GM12878 (cell line): Measurements from ENCODE around the gene LRTM1.

Experiments
- CREB1 ChIP-seq: IDR thresholded peaks from 2 replicates; pipeline ENCODE4 v1.6.1; 2012; ENCODE audit warnings: low read depth, mild to moderate bottlenecking, inconsistent platforms
- SMC3 ChIP-seq: IDR thresholded peaks from 2 replicates; pipeline ENCODE4 v1.6.1; 2011; ENCODE audit warnings: low read length, improper control_type of control experiment, borderline replicate concordance
- SUZ12 ChIP-seq: fragments of 200-600 bp; sonication (generic); IDR thresholded peaks from one replicate; pipeline ENCODE4 v1.6.1; 2018; ENCODE audit warnings: antibody characterized with exemption, mild to moderate bottlenecking; ENCODE audit not compliant: unreplicated experiment
- TAF1 ChIP-seq: IDR thresholded peaks from 2 replicates; pipeline ENCODE4 v1.6.1; 2011; ENCODE audit warnings: mild to moderate bottlenecking, low read depth, low read length, borderline replicate concordance
- YBX1 ChIP-seq: fragments of 450-650 bp; IDR thresholded peaks from 2 replicates; pipeline ENCODE4 v1.6.1; 2016; ENCODE audit warnings: antibody characterized with exemption
- TF ChIP-seq, protein P1 (sequence below), 3 experiments: IDR thresholded peaks in 2 of 3; conservative IDR thresholded peaks in 1 of 3; 2 replicates each; pipeline ENCODE4 v1.5.1; 2011; ENCODE audit warnings: low read depth in 3 of 3, low read length in 3 of 3, mild to moderate bottlenecking in 3 of 3, control low read depth in 2 of 3, moderate library complexity in 2 of 3, inconsistent platforms in 1 of 3, mixed read lengths in 1 of 3; ENCODE audit not compliant: control insufficient read depth in 2 of 3, insufficient read depth in 1 of 3; ENCODE audit errors: extremely low read depth in 1 of 3
- TF ChIP-seq, protein P2 (sequence below): fragments of 450-650 bp; IDR thresholded peaks from 2 replicates; pipeline ENCODE4 v1.6.1; 2018; ENCODE audit warnings: borderline replicate concordance, mild to moderate bottlenecking; ENCODE audit not compliant: partially characterized antibody

DNA sequence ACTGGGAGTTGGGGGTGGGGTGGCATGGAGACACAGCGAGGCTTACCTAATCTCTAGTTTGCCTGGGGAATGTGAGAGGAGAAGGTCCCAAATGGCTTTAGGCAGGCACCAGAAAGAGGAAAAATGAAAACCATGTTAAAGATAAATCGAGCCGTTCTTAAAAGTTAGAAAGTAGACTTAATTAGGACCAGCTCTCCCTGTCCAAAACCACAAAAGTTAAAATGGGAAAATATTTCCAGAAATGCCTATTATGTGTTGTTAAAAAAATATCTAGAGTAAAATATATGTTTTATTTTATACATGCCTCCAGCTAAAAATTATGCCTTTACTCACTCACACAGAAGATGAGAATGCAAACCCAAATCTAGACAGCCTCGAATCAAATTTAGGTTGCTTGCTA is 50.1 kb downstream of the LRTM1 start:
- TF ChIP-seq, protein P1, sequence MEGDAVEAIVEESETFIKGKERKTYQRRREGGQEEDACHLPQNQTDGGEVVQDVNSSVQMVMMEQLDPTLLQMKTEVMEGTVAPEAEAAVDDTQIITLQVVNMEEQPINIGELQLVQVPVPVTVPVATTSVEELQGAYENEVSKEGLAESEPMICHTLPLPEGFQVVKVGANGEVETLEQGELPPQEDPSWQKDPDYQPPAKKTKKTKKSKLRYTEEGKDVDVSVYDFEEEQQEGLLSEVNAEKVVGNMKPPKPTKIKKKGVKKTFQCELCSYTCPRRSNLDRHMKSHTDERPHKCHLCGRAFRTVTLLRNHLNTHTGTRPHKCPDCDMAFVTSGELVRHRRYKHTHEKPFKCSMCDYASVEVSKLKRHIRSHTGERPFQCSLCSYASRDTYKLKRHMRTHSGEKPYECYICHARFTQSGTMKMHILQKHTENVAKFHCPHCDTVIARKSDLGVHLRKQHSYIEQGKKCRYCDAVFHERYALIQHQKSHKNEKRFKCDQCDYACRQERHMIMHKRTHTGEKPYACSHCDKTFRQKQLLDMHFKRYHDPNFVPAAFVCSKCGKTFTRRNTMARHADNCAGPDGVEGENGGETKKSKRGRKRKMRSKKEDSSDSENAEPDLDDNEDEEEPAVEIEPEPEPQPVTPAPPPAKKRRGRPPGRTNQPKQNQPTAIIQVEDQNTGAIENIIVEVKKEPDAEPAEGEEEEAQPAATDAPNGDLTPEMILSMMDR (IDR thresholded peaks at IDR 0.05 in 2 of 3, conservative IDR thresholded peaks at IDR 0.05 in 1 of 3; ENCODE audit: control insufficient read depth in 2 of 3, extremely low read depth in 1 of 3, insufficient read depth in 1 of 3, low read depth in 3 of 3, low read length in 3 of 3) = no peak
- TF ChIP-seq SMC3 = no peak
- TF ChIP-seq, protein P2, sequence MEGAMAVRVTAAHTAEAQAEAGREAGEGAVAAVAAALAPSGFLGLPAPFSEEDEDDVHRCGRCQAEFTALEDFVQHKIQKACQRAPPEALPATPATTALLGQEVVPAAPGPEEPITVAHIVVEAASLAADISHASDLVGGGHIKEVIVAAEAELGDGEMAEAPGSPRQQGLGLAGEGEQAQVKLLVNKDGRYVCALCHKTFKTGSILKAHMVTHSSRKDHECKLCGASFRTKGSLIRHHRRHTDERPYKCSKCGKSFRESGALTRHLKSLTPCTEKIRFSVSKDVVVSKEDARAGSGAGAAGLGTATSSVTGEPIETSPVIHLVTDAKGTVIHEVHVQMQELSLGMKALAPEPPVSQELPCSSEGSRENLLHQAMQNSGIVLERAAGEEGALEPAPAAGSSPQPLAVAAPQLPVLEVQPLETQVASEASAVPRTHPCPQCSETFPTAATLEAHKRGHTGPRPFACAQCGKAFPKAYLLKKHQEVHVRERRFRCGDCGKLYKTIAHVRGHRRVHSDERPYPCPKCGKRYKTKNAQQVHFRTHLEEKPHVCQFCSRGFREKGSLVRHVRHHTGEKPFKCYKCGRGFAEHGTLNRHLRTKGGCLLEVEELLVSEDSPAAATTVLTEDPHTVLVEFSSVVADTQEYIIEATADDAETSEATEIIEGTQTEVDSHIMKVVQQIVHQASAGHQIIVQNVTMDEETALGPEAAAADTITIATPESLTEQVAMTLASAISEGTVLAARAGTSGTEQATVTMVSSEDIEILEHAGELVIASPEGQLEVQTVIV = no peak
- no peak for TF ChIP-seq TAF1
- TF ChIP-seq YBX1 = no peak
- TF ChIP-seq SUZ12 = no peak
- no peak for TF ChIP-seq CREB1
